Activated CD8-positive, alpha-beta memory T cell treated with anti-CD3 and anti-CD28 coated beads for 48 hours (primary cell): ENCODE measurements around the gene RBM33.

Source experiments
- DNase-seq, 3 experiments: peaks; one replicate each; pipeline ENCODE4 v3.0.0-alpha.2; 2020; ENCODE audit warnings: low read depth in 2 of 3, low spot score in 2 of 3

The RBM33 gene

DNA sequence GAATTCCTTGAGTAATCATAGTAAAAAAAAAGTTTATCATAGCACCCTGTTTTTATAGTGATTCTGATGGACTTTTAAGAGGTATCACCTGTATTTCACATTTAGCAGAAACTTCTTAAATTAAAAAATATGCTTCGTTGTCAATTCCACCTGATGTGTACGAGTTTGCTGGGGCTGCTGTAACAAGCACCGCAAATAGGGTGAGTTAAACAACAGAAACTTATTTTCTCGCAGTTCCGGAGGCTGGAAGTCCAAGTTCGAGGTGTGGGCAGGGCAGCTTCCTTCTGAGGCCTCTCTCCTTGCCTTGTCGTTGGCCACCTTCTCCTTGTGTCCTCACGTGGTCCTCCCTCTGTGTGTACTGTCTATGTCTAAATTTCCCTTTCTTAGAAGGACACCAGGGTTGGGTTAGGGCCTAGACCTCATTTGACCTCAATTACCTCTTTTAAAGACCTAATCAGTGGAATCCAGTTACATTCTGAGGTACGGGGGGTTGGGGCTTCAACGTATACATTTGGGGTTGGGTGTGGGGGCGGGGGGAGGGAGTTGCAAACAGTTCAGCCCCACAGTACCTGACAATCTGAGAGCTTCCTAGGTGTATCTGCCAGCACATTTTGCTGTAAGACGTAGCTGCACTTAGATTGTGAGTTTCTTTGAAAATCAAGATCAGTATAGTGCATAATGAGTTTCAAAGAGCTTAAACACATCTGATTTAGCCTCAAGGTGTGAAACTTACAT lies 72.7 kb downstream of the RBM33 start:
- no peak for DNase-seq

GRCh38 chr7:155721056-155721455 lies 76.6 kb downstream of the RBM33 start:
- DNase-seq: no peak

- DNase-seq: no peak
Observed at GRCh38 chr7:155722118-155722517, 77.7 kb downstream of the RBM33 start.

GRCh38 chr7:155722936-155723335 lies 78.5 kb downstream of the RBM33 start:
- no peak for DNase-seq

GRCh38 chr7:155724327-155725005 lies 80.0 kb downstream of the RBM33 start:
- no peak for DNase-seq

GRCh38 chr7:155725006-155725355 lies 80.5 kb downstream of the RBM33 start:
- no peak for DNase-seq

DNA sequence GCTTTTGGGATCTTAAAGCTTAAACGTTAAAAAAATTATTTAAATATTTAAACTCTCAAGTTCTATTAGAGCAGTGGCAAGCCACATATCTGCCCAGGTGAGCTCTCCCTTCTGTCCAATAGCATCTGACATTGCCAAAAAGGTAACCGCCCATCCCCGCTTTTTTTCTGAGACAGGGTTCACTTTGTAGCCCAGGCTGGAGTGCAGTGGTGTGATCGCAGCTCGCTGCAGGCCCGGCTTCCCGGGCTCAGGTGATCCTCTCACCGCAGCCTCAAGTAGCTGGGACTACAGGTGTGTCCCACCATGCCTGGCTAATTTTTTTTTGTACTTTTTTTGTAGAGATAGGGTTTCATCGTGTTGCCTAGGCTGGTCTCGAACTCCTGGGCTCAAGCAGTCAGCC lies 83.2 kb downstream of the RBM33 start:
- no peak for DNase-seq

DNA sequence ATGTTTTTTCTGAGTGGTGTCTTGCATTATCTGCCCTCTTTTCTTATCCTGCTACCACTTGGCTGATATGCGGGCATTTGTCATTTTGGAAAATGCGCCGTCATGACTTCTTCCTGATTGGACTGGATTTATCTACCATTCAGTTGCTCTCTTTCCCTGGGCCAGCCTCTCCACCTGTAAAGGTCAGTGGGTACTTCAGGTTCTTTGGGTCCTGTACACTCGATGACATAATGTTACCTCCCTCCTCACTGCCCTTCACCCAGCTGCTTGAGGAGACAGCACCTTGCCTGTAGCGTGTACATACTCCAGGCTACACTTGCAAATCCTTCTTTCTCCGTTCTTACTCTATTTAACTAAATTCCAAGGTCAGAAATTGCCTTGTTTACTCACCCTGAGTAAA lies 83.7 kb downstream of the RBM33 start:
- DNase-seq: no peak

- no peak for DNase-seq
Observed at GRCh38 chr7:155729847-155730246, 85.4 kb downstream of the RBM33 start.

GRCh38 chr7:155731380-155731779 lies 86.9 kb downstream of the RBM33 start:
- no peak for DNase-seq

- no peak for DNase-seq
Observed at GRCh38 chr7:155731871-155732270, 87.4 kb downstream of the RBM33 start.

DNA sequence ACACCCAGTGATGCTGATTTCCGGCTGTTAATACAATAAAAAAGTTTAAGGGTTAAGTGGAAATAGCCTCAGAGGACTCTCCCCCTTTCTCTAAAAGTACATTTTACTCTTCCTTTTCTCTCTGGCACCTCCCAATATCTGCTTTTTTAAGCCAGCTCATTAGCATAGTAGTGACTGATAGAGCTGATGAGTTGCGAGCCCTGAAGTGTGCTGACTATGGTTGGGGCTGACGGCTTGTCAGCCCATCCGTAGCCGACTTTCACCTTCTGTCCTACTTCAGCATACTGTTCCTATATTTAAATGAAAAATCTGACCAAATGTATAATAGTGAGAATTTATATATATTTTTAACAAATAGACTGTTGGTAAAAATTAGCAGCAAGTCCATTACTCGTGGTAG lies 87.8 kb downstream of the RBM33 start:
- DNase-seq: no peak

DNA sequence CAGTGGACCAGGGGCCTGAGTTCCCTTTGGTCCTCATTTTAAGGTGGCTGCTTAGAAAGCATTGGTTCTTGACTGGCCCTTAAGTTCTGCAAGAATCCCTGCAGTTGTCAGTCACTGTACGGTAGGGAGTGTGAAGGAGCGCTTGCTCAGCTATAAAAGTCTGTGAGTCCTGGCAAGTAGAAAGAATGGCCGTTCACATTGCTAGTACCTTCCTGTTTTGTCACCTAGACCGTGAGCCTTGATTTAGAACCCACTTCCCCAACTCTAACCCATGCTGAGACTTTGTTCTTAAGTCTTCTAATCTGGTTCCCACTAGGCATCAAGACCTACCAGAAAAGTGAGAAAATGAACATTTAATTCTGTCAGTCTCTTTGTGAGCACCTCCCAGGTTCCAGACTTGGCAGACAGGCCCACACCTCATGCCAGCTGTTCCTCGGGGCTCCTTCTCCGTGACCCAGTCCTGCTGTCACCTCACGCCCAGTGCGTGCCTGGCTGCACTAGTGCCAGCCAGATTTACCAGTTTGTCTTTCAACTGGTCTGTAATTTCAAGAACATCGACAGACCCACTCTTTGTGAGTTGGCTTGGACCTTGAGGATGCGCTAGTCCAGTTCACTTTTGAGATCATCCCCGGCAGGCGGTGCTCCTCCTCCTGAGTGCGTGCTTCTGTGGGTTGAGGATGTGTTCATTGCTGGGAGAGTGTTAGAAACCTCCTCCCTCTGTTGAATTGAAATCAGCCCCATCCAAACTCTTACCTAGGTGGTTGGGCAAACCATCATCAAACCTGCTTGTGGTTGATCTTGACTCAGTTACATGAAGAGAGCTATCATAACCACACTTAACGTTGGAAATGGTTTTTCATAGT lies 89.4 kb downstream of the RBM33 start:
- DNase-seq: peak in 1 of 3 experiments; percentile 27

DNA sequence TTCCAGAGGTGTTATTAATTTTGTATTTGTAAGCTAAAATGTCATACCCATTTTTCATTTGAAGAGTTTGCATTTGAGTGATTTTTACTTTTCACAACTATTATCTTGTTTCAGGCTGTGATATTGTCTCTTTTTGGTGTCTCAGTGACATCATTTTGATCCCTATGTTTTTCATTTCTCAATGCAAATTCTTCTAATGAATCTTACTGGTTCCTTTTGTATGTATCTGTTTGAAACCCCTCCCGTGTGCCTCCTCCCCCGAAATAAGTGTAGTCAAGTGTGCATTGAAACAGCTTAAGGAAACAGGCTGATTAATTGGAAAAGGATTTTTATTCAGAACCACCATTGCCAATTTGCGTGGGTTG lies 90.0 kb downstream of the RBM33 start:
- no peak for DNase-seq

- DNase-seq: no peak
Observed at GRCh38 chr7:155735442-155736115, 91.1 kb downstream of the RBM33 start.

GRCh38 chr7:155737590-155737989 lies 93.1 kb downstream of the RBM33 start:
- no peak for DNase-seq

DNA sequence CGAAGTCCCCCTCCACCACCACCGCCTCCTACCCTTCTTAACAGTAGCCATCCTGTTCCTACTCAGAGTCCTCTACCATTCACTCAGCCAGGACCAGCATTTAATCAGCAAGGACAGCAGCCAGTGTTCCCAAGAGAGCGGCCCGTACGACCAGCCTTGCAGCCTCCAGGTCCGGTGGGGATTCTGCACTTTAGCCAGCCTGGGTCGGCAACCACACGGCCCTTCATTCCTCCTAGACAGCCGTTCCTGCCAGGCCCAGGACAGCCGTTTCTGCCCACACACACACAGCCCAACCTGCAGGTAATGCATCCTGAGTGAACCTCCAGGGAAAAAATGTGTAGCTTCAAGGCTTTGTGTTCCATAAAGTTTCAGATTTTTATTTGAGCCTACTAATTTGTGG lies 93.6 kb downstream of the RBM33 start:
- no peak for DNase-seq

DNA sequence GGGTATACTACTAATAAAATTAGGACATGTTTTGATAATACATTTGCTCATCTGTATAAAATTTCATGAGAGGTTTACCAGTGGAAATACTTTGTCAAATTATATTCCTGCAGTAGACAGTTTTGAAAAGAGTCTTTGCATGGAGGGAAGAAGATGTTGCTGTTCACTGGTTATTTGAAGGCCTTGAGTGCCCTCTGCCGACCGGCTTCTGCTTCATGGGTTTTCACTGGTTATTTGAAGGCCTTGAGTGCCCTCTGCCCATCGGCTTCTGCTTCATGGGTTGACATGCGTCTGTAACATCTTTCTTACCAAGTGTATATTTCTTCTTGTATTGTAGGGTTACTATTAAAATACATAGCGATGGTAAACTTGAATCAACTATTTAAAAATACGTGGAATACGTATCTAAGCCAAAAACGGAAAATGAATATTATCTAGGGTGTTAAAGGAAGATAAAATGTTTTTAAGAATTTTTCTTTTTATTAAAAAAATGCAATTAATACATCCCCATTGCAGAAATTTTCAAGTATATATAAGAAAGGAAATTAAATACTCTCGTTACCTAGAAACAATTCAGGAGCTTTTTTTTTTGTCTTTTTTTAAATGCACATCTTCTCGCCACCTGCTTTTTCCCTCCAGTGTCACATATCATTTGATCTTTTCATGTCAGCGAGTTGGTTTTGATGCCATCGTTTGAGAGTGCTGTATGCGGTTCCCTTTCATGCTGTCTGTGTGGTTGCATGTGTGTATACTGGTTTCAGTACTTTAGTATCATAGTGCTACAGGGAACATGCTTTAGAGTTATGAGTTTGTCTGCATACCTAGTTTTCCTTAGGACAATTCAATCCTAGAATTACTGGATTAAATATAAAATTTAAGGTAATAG lies 94.4 kb downstream of the RBM33 start:
- no peak for DNase-seq

DNA sequence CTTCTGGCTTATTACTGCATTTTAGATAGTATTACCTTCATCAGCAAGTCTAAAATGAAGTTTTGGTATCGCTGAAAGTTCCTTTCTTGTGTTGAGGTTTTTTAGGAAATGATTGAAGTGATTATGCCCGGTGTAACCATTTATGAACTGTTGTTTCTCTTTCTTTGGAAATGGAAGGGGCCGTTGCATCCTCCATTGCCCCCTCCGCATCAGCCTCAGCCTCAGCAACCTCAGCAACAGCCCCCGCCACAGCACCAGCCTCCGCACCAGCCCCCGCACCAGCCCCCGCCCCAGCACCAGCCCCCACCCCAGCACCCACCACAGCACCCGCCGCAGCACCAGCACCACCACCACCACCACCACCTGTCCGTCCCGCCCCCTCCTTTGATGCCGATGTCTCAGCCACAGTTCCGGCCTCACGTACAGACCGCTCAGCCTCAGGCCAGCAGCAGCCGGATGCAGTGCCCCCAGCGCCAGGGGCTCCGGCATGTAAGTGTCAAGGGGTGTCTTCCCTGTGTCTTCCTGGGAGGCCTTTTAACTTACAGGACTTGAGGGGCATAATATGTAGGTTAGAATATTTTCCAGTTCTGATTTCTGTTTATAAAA lies 95.2 kb downstream of the RBM33 start:
- no peak for DNase-seq

- DNase-seq: no peak
Observed at GRCh38 chr7:155741082-155741481, 96.6 kb downstream of the RBM33 start.
